Measurements from ENCODE around the gene EFNA1.
"Not testable (repeated sequence)": the region's sequence is repeated elsewhere in the genome, so short reads cannot be mapped to it uniquely, and the experiment has no call there.

Gene EFNA1

DNA sequence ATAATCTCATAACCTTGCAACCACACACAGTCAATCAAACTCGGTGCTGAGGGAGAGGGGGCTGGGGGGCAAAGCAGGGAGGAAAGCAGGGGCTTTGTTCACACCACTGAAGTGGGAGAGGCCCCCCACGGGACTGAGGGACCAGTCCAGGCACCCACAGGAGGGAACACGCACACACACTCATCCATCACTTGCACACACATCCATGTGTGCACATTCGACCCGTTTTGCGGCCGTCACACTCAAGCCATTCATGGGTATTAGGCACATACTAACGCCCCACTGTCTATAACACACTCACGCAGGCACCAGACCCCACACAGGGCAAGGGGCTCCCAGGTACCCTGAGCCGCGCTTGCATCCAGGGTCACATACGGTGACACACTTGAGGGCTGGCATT, 35.0 kb upstream of the EFNA1 start:
- no peak for DNase-seq

DNA sequence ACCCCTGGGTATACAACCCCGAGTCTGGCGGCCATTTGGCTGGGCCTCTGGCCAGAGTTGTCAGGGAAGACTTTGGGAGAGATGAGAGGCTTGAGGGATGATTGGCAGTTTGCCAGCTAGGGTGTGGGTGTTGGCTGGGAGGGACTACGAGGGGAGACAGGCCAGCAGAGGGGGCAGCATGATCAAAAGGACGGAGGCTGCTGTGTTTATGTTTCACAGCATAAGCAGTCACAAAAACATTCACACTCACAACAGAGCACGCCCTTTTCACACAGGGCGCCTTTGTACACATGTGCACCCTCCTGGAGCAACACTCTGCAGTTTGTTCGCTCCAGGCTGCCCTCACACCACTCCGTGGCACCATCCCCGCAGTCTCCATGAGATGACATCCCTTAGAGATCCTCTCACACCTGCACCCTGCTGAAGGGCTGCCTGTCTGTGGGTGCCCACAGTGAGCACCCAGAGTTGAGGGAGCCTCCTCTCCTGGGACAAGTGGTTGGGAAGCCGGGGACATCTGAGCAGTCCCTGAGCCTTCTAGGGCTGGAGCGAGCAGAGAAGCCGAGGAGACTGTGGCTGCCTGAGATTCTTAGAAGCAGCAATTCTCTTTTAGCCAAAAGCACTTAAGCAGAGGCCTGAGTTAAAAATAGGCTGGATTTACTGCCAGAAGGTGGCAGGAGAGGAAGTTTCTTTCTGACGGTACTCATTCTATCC, 33.6 kb upstream of the EFNA1 start:
- DNase-seq = peak; percentile 37

DNA sequence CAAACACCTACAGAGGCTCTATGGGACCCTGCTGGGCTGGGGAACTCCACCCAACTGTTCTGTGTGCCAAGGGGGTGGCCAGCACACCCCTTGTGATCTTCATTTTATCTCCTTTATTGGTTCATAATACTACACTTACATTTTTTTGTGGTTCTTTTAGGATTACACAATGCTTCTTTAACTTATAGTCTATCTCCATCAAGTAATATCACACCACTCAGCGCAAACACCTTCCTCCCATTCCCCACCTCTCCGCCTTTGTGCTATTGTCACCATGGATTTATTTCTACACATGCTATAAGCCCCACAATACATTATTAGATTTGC, 33.1 kb upstream of the EFNA1 start:
- DNase-seq = no peak

DNA sequence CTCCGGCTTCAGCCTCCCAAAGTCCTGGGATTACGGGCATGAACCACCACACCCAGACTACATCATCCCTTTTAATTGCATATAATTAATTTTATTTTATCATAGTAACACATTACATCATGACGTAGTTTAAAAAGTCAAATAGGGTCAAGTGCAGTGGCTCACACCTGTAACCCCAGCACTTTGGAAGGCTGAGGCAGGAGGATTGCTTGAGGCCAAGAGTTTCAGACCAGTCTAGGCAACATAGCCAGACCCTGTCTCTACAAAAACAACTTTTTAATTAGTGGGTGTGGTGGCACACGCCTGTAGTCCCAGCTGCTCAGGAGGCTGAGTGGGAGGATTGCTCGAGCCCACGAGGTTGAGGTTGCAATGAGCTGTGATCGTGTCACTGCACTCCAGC, 28.3 kb upstream of the EFNA1 start:
- DNase-seq = no peak

DNA sequence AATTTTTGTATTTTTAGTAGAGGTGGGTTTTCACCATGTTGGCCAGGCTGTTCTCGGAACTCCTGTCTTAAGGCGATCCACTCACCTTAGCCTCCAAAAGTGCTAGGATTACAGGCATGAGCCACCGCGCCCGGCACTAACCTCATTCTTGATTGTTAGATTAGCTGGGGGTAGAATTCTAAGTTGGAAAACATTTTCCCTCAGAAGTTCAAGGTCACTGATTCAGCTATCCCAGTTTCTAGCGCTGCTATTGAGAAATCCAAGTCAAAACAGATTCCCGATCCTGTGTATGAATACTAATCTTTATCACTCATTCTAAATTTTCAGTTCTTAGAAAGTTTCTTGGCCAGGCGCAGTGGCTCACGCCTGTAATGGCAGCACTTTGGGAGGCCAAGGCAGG, 24.4 kb upstream of the EFNA1 start:
- DNase-seq = no peak

DNA sequence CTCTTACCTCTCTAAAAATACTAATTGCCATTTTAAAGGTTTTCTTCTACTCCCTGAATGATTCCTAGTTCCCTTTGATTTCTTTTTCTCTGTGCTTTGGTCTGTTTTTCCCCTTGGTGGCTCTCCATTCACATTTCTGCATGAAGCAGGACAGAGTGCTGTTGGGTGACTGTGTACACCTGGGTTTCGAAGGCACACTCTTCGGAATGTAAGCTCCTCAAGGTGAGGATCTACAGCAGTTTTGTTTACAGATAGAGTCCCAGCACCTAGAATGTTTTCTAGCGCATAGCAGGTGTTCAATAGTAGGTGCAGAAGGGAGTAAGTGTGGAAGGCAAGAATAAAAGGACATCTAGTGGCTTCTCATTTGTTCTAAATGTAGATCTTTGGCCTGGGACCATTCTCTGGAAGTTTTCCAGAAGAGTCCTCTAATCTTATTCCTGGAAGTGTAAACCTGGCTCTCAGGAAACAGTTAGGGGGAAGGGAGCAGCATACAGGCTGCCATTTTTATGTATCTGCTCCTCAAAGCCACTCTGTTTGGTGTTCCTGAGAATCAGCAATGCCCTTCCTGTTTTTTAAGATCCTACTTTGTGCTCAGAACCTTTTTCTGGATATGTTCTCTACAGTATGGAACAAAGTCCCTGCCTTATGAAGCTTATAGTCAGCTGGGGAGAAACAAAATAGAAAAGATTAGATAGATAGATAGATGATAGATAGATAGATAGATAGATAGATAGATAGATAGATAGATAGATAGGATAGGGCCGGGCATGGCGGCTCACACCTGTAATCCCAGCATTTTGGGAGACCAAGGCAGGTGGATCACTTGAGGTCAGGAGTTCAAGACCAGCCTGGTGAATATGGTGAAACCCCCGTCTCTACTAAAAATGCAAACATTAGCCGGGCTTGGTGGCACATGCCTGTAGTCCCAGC, 22.8 kb upstream of the EFNA1 start:
- DNase-seq = no peak

DNA sequence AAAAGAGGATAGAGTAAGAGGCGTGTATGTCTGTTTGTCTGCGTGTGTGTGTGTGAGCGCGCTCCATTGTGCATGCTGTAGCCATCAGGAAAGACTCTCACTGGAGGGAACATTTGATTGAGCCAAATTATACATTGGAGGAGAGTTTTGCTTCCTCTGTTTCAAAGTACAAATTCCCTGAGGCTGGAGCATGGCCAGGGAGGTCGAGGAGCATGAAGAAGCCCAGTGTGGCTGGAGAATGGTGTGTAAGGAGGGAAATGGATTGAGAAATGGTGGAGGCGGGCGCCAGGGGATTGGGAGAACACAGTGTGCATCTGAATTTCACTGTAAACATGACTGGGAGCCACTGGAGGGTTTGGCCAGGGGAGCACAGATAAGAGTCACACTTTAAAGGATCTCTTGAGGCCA, 22.1 kb upstream of the EFNA1 start:
- no peak for DNase-seq

DNA sequence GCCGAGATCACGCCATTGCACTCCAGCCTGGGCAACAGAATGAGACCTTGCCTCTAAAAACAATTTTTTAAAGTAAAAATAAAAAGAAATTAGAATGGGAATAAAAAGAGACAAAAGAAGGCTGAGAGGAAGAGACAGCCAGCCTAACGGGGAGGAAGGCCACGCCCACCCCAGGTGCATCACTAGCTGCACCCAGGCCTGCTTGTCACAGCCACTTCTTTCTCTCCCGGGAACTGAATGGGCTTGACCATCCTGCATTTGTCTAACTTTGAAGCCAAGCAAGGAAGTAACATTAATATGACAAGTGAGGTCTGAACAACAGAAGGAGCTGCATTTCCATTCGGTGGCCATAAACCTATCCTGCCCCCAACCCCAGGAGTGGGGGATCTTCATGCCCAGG, 20.8 kb upstream of the EFNA1 start:
- no peak for DNase-seq

DNA sequence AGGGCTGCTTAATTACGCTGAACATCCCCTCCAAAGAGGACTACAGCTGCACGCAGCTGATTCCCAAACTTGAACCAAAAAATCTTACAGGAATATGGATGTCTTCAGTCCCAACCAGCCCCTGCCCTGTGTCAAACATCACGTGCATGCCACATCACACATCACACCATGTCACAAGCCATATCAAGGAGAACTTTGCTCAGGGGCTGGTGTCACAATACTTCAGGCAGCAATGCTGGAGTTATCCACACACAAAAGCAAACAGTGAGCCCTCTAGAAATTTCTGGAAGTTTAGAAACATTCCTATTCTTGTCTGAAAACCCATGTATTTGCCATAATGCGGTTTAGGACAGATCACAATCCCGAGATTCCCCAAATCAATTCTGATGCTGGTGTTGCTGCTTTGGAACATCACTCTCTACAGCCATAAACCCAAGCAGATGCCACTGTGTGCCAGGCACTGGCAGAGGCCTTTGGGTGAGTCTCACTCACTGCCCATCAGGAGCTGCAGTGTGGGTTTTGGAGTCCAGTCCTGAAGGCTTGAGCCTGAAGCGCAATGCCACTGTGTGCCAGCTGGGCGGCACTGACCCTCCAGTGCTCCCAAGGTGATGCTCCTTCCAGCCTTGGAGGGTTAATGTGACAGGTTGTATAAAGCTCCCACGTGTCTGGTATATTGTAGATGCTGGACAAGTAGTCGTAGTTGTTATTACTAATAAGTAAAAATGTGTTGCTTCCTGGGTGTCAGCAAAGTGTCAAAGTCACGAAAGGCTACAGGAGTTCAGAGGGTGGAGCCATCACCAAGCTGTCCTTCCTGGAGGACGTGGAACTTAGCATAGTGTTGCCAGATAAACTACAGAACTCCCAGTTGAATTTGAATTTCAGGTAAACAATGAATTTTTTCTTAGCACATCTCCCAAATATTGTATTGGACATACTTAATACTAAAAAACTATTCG, 20.1 kb upstream of the EFNA1 start:
- DNase-seq = no peak

DNA sequence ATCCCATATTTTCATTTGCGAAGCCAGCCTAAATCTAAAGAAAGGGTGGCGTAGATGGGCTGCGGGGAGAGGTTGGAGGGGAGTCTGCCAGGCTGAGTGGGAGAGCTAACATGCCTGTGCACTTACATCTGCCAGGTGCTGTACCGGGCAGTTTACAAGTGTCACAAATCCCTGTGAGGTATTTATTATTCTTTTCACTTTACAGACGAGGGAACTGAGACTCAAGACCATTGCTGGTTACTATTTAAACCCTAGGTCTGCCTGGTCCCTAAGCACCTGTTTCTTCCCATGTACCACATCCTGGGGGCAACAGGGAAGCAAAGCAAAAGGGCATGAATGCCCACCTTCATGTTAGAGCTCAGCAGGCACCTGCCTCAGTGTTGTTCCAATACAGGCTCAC, 19.4 kb upstream of the EFNA1 start:
- no peak for DNase-seq

DNA sequence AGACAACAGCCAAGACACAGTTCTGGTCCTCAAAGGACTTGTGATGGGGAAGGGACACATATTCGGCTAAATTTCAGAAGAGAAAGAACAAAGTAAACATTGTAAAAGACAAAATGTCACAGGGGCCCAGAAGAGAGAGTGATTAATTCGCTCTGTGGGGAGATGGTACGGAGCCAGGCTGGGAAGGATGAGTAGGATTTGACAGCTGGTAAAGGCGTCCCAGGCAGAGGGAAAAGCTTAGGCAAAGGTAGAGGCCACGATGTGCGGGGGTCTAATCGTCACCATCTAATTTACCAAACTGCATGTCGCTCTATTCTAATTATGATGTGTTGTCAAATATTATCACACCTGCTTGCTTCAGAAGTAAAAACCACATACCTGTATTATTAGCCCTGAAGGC, 17.3 kb upstream of the EFNA1 start:
- DNase-seq = no peak

DNA sequence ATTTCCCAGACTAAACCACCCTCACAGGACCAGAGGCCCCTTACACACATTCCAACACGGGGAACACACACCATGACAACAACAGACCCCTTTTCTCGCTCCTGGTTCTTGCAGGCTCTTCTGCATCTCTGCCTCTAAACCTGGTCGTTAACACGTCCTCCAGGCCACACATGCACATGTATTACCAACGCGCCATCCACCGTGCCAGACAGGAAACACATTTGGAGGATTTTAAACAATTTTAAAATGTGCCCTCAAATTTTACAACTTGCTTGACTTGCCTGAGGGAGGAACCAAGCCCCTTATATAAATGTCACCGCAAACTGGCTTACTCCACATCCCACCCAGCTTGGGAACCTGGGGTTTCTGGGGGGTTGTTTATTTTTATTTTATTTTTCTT, 16.9 kb upstream of the EFNA1 start:
- no peak for DNase-seq

DNA sequence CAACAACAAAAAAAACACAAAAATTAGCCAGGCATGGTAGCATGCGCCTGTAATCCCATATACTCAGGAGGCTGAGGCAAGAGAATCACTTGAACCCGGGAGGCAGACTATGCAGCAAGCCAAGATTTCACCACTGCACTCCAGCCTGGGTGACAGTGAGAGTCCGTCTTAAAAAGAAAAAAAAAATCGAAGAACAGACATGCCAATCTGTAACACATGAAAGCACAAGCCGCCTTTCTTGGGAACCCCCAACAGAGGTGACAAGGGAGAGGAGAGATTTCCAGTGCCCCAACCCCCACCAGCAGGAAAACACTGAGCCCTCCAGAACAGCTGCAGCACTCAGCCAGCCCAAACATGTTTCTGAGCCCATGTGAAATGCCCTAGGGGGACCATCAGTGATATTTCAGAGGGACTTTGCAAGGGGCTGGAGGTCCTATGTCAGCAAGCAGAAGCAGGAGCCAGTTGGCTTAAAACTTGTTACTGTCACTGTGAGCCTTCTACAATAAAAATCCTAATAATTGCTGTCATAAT, 14.2 kb upstream of the EFNA1 start:
- no peak for DNase-seq

DNA sequence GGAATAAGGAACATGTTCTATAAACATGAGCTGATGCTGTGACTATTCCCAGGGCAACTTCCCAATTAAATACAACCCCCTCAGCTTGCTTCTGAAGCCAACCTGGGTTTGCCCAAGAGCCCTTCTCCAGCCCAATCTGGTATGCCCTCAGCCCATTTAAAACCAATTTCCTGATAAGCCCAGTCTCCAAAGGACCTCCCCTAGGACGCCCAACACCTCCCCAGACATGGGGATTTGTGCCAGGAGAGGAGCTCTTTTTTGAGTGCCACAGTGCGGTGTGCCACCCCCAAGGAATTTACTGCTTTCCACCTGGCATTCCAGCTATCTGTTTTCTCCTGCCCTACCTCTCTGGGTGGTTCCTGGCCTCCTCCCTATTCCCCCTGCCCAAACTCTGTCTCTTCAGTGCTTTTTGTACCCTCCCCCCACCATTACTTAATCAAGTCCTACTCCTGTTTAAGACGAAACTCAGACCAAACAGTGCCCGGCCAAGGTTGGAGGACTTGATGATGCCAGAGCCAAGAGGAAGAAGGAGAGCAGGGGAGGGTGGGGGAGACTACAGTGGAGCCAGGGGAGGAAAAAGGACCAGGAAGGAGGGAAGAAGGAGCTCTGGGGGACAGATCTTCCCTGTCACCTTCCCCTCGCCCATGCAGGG, 11.4 kb upstream of the EFNA1 start:
- no peak for DNase-seq

DNA sequence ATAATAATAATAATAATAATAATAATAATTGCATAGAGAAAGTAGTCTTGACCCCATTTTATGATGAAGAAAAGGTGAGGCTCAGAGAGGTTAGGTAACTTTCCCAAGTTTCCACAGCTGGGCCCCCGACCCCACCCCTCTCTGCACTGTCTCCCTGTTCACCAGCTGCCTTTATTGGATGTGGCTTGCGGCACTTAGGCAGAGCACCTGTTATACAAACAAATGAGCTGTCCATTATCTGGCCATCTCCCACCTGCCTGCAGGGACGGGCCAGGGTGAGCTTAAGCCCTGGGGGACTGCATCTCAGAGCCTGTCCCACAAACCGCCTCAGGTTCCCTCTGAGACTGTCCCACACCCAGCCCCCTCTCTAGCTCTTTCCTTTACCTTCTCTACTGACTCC, 10.1 kb upstream of the EFNA1 start:
- no peak for DNase-seq

DNA sequence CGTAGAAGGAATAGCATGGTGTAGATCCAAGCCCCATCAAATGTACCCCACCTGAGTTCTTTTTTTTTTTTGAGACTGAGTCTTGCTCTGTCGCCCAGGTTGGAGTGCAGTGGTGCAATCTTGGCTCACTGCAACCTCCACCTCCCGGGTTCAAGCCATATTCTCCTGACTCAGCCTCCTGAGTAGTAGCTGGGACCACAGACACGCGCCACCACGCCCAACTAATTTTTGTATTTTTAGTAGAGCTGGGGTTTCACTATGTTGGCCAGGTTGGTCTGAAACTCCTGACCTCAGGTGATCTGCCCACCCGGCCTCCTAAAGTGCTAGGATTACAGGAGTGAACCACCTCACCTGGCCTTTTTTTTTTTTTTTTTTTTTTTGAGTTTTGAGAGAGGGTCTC, 9.6 kb upstream of the EFNA1 start:
- DNase-seq = not testable (repeated sequence)

DNA sequence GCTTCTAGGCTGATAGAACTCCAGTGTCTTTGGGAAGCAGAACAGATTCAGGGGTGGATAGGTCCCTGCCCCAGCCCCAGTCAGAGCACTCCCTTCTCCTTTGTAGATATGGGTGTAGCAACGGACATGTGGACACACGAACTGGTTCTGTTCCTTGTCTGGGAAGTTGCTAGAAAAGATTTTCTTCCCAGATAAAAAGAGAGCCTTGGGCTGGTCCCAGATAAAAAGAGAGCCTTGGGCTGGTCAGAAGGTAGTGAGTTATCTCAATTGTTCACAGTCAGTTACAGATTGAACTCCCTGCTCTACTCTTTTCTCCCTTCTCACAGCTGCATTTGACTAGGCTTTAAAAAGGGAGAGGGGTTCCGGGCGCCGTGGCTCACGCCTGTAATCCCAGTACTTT, 7.4 kb upstream of the EFNA1 start:
- no peak for DNase-seq

DNA sequence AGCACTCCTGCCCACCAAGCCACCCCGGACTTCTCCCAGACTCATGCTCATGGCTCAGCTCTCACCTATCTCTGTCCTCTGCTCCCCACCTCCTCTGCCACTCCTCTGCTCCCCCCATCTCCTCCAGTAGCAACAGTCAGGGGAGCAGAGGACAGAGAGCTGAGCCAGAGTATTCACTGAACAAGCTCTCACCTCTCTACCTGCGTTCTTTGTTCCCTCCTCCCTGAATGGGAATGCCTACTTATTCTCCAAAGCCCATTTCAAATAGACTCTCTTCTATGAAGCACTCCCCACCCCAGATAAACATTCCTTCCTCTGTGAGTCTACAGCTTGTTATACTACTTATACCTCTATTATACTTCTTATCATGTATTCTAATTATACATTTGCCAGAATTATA, 6.4 kb upstream of the EFNA1 start:
- no peak for DNase-seq

DNA sequence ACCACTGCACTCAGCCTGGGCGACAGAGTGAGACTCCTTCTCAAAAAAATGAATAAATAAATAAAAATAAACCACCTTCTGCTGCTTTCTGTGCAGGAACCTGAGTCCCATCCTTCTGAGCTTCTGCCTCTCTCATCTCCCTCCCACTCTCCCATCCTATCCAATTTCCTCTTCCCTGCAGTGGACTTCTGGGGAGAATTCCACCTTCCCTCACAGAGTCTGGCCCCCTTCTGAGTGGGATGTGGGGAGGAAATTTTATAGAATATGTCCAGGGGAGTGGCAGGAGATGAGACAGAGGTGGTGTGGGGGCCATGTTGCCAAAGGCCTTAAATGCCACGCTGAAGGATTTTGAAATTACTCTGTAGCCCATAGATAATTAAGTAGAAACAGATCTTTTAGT, 5.4 kb upstream of the EFNA1 start:
- DNase-seq = no peak

DNA sequence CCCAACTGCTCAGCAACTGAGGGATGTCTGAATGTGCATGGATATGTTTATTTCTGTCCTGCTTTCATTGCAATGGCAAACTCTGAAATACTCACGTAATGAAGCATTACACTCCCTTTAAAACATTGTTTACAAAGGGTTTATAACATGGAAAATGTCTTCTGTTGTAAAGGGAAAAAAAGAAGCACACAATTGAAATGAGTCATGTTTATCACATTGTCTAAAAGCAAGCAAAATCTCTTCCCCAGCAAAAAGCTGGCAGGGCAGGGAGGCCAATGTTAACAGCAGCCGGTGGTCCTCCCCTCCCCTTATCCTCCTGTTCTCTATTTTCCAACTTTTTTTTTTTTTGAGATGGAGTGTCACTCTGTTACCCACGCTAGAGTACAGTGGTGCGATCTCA, 3.9 kb upstream of the EFNA1 start:
- no peak for DNase-seq

DNA sequence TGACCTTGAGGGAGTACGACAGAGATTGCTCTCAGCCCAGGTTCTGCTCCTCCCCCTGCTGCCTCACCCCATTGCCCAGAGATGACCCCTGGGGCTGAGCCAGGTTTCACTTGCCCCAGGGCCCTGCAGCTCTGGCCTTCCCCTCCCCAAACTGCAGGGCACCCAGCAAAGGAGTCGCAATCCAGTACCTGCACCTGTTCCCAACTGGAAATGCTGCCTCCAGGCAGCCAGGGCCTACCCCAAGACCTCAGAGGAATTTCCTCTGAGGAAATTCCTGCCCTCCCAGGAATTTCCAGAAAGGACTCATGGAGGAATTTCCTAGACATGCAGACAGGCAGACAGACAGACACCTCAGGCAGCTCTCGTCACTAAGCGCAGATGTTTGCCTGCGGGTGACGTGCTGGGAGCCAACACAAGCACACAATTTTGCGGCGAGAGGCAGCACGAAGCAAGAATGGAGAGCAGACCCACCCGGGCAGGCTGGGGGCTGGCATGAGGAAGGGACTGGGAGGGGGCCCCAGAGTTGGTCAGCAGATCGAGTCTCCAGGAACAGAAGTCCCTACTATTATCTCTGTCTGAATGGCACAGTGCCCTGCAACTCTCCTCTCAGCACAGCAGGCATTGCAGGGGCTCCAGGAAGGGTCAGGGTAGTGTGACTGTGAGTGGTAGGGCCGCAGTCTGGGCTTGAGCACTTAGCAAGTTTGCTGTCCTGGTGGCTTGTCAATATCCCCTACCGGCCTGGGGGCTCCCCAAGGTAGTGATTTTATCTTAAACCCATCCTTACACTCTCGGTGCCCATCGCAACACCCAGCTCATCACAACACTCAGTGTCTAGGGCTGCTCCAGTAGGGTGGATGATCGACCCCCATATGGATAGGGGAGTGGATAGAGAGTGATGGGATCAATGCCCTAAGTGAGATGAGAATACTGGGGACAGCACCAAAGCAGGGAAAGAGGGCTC, 2.9 kb upstream of the EFNA1 start:
- peak; percentile 89 for DNase-seq

Data from NCI-H226 (cell line).